GM18951 (cell line): ENCODE data around the gene DNASE1L1.

Source experiments
- POLR2A ChIP-seq: IDR thresholded peaks from 4 replicates; pipeline ENCODE4 v1.6.1; 2011; ENCODE audit warnings: mild to moderate bottlenecking; ENCODE audit not compliant: insufficient read length, insufficient read depth; ENCODE audit errors: extremely low read depth
- in situ Hi-C: fragments of 300-500 bp; cut with MboI; formaldehyde crosslinking; loops from one replicate; pipeline ENCODE4 v1.12.0; 2022; ENCODE audit warnings: low sequenced_read_pairs, mixed read lengths, inconsistent platforms; ENCODE audit not compliant: unreplicated experiment

DNASE1L1 gene

DNA sequence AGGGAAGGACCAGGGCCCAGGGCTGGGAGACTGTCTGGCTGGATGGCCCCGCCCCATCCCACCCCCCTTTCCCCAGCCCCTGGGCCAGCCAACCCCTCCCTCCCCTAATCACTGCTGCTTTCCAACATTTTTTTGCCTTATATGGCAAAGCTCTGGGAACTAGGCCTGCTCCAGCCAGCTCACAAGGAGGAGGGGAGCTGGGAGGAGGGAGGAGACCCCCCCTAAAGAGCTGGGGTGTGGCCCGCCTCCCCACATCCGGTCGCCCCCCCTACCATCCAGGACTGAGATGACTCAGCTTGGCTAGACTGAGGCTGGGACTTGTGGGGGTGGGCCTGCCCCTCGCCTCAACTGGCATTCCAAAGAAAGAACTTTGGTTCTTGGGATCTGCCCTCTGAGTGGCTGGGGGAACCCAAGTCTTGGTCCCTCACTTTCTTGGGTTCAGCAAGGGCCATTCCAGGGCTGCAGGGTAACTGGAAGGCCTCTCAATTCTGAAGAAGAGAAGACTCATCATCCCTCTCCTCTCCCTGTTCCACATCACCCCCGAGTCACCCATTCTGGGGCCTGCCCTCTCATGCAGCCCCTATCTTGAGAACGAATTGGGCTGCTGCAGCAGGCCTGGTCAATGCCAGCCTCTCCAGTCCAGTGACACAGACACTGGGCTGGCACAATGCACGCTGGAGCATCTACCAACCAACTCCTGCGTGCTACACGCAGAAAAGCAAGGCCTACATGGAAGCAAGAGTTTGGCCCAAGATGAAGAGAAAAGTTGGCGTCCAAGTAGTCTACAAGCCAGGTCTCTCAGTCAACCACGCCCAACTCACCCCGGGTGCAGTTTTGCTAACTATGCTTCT, 39.4 kb downstream of the DNASE1L1 start:
- in situ Hi-C loops, result no loop called here
- no peak for TF ChIP-seq POLR2A

DNA sequence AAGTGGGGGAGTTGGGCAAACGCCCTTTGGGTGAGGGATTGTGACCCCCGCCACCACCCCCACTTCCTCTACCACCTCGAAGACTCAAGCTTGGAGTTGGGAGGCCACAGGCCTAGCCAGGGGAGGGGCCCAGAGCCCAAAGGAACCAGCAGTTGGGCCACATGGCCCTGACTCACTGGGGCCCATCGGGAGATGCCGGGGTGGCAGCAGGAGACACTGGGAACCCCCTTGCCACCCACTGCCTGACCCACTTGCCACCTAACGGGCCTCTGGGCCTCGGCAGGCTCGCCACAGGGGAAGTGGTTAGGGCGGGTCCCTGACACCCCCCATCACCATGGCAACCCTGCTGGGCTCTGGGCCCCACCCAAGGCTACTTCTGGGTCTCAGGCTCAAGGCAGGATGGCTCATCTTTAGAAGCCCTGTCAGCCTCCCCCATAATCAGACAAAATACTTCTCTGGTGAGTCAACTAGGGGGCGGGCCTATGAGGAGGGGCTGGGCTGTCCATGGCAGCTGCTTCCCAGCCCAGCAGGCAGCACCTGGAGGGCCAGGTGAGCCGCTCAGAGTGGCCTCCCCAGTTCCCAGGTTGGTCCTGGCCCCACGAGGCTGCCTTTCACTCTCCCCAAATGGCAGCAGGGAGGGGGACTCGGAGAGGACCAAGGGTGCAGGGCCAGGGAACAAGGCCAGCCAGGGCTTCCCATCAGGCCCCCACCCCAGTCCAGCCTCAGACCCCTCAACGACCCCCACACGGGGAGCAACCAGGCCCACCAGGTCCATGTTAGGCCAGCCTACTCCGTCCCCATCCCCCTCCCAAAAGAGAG, 40.2 kb downstream of the DNASE1L1 start:
- peak; percentile 32 for TF ChIP-seq POLR2A
- in situ Hi-C loops, result no loop called here

DNA sequence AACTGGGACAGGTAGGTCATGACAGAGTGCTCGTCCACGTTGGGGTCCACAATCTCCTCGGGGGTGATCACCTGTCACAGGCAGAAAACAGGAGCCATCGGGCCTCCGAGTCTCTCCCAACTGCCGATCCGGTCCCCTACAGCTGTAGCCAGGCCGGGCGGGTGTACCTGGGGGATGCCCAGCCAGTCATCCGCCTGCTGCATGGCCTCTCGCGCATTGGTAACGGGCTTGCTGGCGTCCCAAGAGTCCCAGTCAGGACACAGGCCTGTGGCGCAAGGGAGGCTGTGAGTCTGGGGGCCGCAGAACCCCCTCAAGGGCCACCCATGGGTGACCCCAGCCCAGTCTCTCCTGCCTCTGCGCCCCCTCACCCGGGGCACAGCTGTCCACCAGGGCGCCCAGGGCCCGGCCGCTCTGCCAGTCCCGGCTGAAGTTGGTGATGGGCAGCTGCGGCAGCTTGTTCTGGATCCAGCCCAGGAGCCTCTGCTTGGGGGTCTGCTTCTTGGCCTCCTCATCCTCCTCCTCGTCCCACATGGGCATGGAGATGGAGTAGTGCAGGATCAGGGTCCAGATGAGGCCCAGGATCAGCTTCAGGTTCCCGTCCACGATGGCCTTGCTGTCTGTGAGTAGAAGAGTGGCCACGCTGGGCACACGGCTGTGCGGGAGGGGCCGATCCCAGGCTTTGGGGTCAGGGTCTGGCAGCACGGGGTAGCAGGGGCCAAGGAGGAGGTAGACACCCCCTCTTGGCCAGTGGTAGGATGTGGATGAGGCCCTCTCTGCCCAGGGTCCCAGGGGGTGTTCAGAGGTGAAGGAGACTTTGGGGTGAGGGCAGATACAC, 41.4 kb downstream of the DNASE1L1 start:
- peak; percentile 6 for TF ChIP-seq POLR2A
- in situ Hi-C loops, result no loop called here

DNA sequence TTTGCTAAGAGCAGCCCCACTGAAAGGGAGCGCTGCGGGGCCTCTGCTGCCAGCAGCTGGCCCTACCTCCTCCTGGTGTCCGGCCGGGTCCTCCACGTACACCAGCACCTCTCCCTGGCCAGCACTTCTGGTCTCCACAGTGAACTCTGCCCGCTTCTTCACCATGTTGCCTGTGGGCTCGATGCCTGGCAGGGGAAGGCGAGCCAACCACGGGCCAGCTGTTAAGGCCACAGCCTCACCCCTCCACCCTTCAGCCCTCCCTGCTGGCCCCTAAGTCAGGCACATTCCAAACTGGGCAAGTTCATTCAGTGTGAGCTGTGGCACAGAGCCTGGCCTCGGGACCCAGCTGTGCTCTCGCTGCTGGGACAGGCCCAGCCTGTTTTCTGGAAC, 42.4 kb downstream of the DNASE1L1 start:
- TF ChIP-seq POLR2A, result no peak
- in situ Hi-C loops, result no loop called here

DNA sequence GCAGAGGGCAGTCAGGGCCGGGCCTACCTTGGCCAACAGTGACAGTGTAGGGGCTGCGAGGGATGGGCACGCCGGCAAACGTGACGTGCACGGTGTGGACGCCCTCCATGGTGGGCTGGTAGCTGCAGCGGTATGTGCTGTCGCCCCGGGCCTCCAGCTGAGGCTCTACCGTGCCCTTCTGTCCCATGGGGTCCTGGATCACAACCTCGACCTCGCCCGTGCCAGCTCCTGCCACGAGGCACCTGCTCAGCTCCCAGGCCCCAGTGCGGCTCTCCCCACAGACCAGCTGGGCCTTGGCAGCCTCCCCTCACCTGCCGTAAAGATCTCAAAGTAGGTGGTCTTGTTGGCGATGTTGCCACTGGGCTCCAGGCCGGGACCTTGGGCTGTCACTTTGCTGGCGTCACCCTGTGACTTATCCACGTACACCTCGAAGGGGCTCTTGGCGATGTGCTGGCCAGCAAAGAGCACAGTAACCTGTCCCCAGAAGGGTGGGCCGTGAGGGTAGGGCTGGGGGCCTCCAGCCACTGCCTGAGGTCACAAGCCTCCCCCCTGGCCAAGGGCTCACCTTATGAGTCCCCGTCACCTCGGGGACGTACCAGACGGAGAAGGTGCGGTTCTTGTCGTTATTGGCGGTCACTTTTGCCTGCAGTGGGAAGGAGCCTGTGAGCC, 42.9 kb downstream of the DNASE1L1 start:
- no peak for TF ChIP-seq POLR2A
- in situ Hi-C loops, result no loop called here

DNA sequence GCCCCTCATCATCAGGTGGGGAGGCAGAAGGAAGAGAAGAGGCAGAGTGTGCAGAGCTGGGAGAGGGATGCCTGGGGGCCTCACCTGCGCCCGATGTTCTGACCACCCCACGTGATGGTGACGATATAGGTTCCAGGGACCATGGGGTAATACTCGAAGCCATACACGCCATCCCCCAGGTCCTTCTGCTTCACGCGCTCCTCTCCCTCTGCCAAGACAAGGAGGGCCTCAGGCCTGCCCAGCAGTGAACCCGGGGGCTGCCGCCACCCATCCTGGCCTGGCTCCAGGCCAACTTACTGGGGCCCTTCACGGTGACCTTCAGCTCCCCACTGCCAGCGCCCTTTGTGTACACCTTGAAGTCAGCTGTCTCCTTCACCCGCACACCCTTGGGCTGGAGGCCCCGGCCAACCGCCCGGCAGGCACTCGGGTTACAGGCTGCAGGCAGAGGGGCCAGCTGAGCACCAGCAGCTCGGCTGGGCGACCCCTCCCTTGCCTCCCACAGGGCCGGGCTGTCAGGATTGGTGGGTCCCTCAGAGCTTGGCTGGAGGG, 43.9 kb downstream of the DNASE1L1 start:
- in situ Hi-C loops, result no loop called here
- TF ChIP-seq POLR2A, result no peak

DNA sequence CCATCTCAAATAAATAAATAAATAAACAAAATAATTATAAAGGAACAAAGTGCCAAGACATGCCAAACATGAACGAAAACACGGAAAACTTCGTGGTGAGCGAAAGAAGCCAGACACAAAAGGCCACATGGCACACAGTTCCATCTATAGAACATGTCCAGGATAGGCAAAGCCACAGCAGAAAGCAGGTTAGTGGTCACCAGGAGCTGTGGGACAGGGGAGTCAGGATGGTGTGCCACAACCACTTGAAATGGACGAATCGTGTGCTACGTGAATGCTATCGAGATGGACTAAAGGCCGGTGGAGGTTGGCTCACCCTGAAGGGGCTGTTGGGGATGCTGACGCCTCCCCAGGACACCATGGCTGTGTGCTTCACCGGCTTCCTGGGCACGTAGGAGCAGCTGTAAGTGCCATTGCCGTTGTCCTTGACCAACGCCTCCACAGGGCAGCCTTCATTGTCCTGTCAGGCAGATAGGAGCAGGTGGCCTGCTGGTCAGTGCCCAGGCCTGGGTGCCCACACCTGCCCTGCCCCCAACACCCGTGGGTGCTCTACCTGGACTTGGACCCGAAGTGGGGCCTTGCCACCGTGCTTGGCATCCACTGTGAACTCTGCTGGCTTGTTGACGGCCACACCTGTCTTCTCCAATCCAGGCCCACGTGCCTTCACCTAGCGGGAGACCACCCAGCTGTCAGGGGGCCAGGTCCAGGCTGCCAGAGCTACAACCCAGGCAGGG, 45.2 kb downstream of the DNASE1L1 start:
- in situ Hi-C loops, result no loop called here
- no peak for TF ChIP-seq POLR2A

DNA sequence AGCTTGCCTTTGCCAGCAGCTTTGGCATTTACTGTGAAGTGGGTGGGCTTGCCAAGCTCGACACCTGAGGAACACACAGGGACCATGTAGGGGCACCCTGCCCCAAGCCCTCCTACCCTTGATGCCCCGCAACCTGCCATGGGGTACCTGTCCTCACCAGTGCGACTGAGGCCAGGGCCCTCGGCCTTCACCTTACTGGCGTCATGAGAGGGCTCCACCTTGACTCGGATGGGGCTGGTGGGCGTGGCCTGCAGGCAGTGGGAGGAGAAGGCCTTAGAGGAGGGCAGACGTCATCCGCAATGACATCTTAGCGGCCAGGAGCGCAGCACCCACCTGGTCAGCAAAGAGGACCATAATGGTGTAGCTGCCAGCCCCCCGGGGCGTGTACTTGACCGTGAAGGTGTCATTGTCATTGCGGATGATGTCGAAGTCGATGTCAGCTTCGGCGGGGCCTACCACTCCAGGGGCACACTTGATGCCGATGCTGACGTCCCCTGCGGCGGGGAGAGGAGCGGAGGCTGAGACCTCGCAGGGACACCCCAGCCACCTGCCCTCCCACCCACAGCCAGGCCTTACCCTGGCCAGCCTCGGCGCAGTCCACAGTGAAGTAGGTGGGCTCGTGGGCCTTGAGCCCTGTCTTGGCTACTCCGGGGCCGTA, 46.8 kb downstream of the DNASE1L1 start:
- TF ChIP-seq POLR2A, result peak; percentile 1
- in situ Hi-C loops, result no loop called here

DNA sequence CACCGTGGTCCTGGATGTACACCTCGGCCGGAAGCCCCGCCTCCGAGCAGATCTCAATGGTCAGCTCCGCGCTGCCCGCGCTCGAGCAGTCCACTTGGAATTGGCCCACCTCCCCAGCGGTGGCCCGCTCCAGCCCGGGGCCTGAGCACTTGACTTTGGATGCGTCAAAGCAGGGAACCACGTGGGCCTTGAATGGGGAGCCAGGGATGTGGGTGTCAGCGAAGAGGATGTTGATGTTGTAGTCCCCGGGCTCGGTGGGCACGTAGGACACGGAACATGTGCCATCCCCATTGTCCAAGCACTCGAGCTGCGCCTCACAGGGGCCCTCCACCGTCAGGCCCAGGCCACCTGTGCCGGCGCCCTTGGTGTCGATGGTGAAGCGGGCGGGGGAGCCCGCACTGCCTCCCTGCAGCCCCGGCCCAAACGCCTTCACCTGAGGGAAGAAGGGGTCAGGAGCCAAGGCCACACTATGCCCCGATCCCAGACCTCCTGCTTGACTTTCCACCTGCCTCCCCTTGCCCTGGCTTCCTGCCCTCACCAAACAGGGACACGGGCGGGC, 48.8 kb downstream of the DNASE1L1 start:
- in situ Hi-C loops, result no loop called here
- TF ChIP-seq POLR2A, result no peak

DNA sequence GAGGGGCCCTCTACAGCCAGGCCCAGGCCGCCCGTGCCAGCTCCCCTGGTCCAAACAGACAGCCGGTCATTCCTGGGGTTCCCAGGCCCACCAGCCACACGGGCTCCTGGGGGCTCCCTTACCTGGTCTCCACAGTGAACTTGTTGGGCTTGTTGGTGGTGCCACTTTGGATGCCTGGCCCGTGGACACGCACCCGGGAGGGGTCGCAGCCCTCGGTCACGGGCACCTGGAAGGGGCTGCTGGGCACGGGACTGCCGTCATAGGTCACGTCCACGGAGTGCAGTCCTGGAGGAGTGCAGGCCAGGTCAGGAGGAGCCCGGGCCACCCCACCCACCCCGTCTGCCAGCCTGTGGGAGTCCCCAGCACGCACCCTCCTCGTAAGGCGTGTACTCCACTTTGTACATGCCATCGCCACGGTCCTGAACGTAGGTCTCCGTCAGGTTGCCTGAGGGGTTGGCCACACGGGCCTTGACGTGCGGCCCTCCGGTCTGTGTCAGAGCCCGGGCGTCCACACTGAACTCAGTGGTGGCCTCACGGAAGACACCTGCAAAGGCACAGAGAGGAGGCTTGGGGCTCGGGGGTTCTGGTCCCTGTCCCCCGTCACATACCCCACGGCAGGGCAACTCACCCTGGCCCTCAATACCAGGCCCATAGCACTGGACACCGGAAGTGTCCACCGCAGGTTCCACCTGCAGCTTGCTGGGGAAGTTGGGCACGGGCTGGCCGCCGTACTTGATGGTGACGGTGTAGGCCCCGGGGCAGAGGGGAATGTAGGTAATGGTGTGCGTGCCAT, 49.5 kb downstream of the DNASE1L1 start:
- in situ Hi-C loops, result no loop called here
- TF ChIP-seq POLR2A, result no peak
